Measurements from ENCODE around the gene CDC34. TPM values are rescaled to one million over a fixed set of nuclear protein-coding genes. Genes with fewer than 3 reads are reported as not detected.
A peak's percentile ranks its signal among the peaks of the same experiment; 100 is the strongest.

Gene CDC34
- total and polyA plus RNA-seq, 9 of the 15 experiments (the other 6 are each of a cell fraction or from before 2014, with no cell fraction given) = 0.80 to 203 (median 65.5) TPM

GRCh38 chr19:570937-571565 is 39.5 kb downstream of the CDC34 start (continued):
- TF ChIP-seq ZNF668 (CRISPR knock-in tag; IDR thresholded peaks at IDR 0.05) = no peak
- TF ChIP-seq CREB5 (CRISPR knock-in tag; IDR thresholded peaks at IDR 0.05) = no peak
- peak; percentile 47; the same call in 1 of the 2 replicates for TF ChIP-seq SPI1 (IDR thresholded peaks at IDR 0.05; ENCODE audit: borderline replicate concordance, low read depth, low read length)
- TF ChIP-seq CHD2 (IDR thresholded peaks at IDR 0.05; ENCODE audit: low read depth, low read length) = no peak
- peak; percentile 86 for TF ChIP-seq L3MBTL2 (IDR thresholded peaks at IDR 0.05)
- TF ChIP-seq ZBTB2 (IDR thresholded peaks at IDR 0.05) = 0 out of 2 replicates have a peak, but pooled peaks have one; percentile 67
- no peak for TF ChIP-seq JUND (IDR thresholded peaks at IDR 0.05; ENCODE audit: borderline replicate concordance, low read depth, low read length)
- 0 out of 3 replicates have a peak, but pooled peaks have one; percentile 18 for TF ChIP-seq JUND (tag; IDR thresholded peaks at IDR 0.05; ENCODE audit: borderline replicate concordance, low read depth, low read length)
- 0 out of 2 replicates have a peak, but pooled peaks have one; percentile 48 for TF ChIP-seq SMARCA4 (IDR thresholded peaks at IDR 0.05)
- TF ChIP-seq ZNF407 (IDR thresholded peaks at IDR 0.05; ENCODE audit: low read depth) = 0 out of 2 replicates have a peak, but pooled peaks have one; percentile 13
- TF ChIP-seq YY1 (IDR thresholded peaks at IDR 0.05; ENCODE audit: borderline replicate concordance in 1 of 3, control insufficient read depth in 1 of 3, extremely low read depth in 1 of 3, insufficient read depth in 3 of 3, insufficient read length in 1 of 3, insufficient replicate concordance in 2 of 3, low read depth in 1 of 3, low read length in 2 of 3) = peak in 2 of 3 experiments; percentile 13 to 55

Data from K562 (cell line).